HepG2 (cell line): ENCODE data around the gene FGF23. TPM values are rescaled to one million over a fixed set of nuclear protein-coding genes. Genes with fewer than 3 reads are reported as not detected.

Experiments
- AKAP8 ChIP-seq: sonication (generic); formaldehyde crosslinking; IDR thresholded peaks from 2 replicates; pipeline ENCODE4 v1.5.1; 2020; ENCODE audit warnings: mild to moderate bottlenecking, missing genetic modification reagents
- ARID4A ChIP-seq: sonication (generic); formaldehyde crosslinking; IDR thresholded peaks from 2 replicates; pipeline ENCODE4 v1.5.0; 2020; ENCODE audit warnings: mild to moderate bottlenecking, missing genetic modification reagents, borderline replicate concordance
- ASH2L ChIP-seq: fragments of 300-600, 200-600 bp; sonication (generic); IDR thresholded peaks from 2 replicates; pipeline ENCODE4 v1.7.0; 2017; ENCODE audit warnings: low read depth, mild to moderate bottlenecking, moderate library complexity, mixed read lengths, low read length; ENCODE audit not compliant: insufficient read length
- BRD4 ChIP-seq: sonication (generic); formaldehyde crosslinking; IDR thresholded peaks from 2 replicates; pipeline ENCODE4 v1.4.0; 2020; ENCODE audit warnings: missing genetic modification reagents
- CHD2 ChIP-seq: IDR thresholded peaks from 2 replicates; pipeline ENCODE4 v1.6.1; 2011; ENCODE audit warnings: low read depth, low read length, improper control_type of control experiment
- ETV5 ChIP-seq: IDR thresholded peaks from 2 replicates; pipeline ENCODE4 v1.6.1; 2018; ENCODE audit warnings: missing biosample characterization, missing genetic modification reagents, inconsistent platforms, borderline replicate concordance
- MAF1 ChIP-seq: sonication (generic); formaldehyde crosslinking; IDR thresholded peaks from 2 replicates; pipeline ENCODE4 v1.5.0; 2020; ENCODE audit warnings: missing genetic modification reagents, borderline replicate concordance
- MAX ChIP-seq: IDR thresholded peaks from 2 replicates; pipeline ENCODE4 v1.6.1; 2012; ENCODE audit warnings: inconsistent platforms
- MAZ ChIP-seq, 2 experiments: sonication (generic) in 1 of 2; formaldehyde crosslinking in 1 of 2; IDR thresholded peaks; 2 replicates each; pipeline versions ENCODE4 v1.5.0 to v1.6.1; 2012 to 2020; ENCODE audit warnings: low read depth in 2 of 2, mild to moderate bottlenecking in 2 of 2, borderline replicate concordance in 1 of 2, improper control_type of control experiment in 1 of 2, low read length in 1 of 2, missing genetic modification reagents in 1 of 2, moderate library complexity in 1 of 2
- PHF8 ChIP-seq: sonication (generic); formaldehyde crosslinking; IDR thresholded peaks from 2 replicates; pipeline ENCODE4 v1.5.0; 2020; ENCODE audit warnings: missing genetic modification reagents
- POLR2AphosphoS2 ChIP-seq: IDR thresholded peaks from 2 replicates; pipeline ENCODE4 v1.6.1; 2011; ENCODE audit warnings: low read depth, low read length, improper control_type of control experiment
- XBP1 ChIP-seq: sonication (generic); formaldehyde crosslinking; IDR thresholded peaks from 2 replicates; pipeline ENCODE4 v1.5.0; 2020; ENCODE audit warnings: missing genetic modification reagents
- ZBTB38 ChIP-seq: sonication (generic); formaldehyde crosslinking; IDR thresholded peaks from 2 replicates; pipeline ENCODE4 v1.5.1; 2020; ENCODE audit warnings: mild to moderate bottlenecking, missing genetic modification reagents
- ZBTB43 ChIP-seq: sonication (generic); formaldehyde crosslinking; conservative IDR thresholded peaks from 2 replicates; pipeline ENCODE4 v1.4.0; 2020; ENCODE audit warnings: missing genetic modification reagents
- ZFY ChIP-seq: sonication (generic); formaldehyde crosslinking; IDR thresholded peaks from 2 replicates; pipeline ENCODE4 v1.4.0; 2020; ENCODE audit warnings: missing genetic modification reagents
- ZNF607 ChIP-seq: sonication (generic); formaldehyde crosslinking; IDR thresholded peaks from 2 replicates; pipeline ENCODE4 v1.5.1; 2020; ENCODE audit warnings: missing genetic modification reagents, mild to moderate bottlenecking, borderline replicate concordance
- ZNF614 ChIP-seq: IDR thresholded peaks from 2 replicates; pipeline ENCODE4 v1.6.1; 2018; ENCODE audit warnings: missing biosample characterization, missing genetic modification reagents, inconsistent platforms, borderline replicate concordance
- ZNF770 ChIP-seq: sonication (generic); formaldehyde crosslinking; IDR thresholded peaks from 2 replicates; pipeline ENCODE4 v1.5.0; 2020; ENCODE audit warnings: mild to moderate bottlenecking, missing genetic modification reagents
- polyA plus RNA-seq, 8 experiments: library from polyadenylated mRNA; depleted of rRNA in 3 of 8; stranded (reverse) in 7 of 8; unstranded in 1 of 8; fragments of >200 nt; fragmentation: Illumina TruSeq in 4 of 8; extraction: Trizol in 4 of 8; gene quantifications; 2 replicates each; pipeline versions ENCODE4 v1.2.1 to v1.2.3, GENCODE V29; 2011 to 2016; ENCODE audit warnings: low read depth in 4 of 8, missing spikeins in 1 of 8, mixed read lengths in 1 of 8; ENCODE audit not compliant: insufficient read depth in 1 of 8
- total RNA-seq, 5 experiments: library from RNA; depleted of rRNA; stranded (reverse); fragments of >200 nt; fragmentation: Illumina TruSeq; extraction: Trizol; gene quantifications; 2 replicates each; pipeline ENCODE4 v1.2.3, GENCODE V29; 2016; ENCODE audit warnings: low read depth in 1 of 5

FGF23 gene
- total and polyA plus RNA-seq, 2 of the 13 experiments (the other 11 are each of a cell fraction or from before 2014, with no cell fraction given): not detected

GRCh38 chr12:4320853-4321701, 58.4 kb downstream of the FGF23 start, which contains the start of gene TIGAR (continued):
- TF ChIP-seq ARID4A (CRISPR knock-in tag) (peak; percentile 98), MAZ (IDR thresholded peaks at IDR 0.05; ENCODE audit: borderline replicate concordance, low read depth, low read length) (peak; percentile 93), MAZ (CRISPR knock-in tag; IDR thresholded peaks at IDR 0.05; ENCODE audit: low read depth) (peak; percentile 90), MAF1 (CRISPR knock-in tag) (peak; percentile 46), ZBTB43 (CRISPR knock-in tag) (0 out of 2 replicates have a peak, but pooled peaks have one; percentile 38), CHD2 (peak; percentile 31; the same call in 1 of the 2 replicates), ZNF607 (CRISPR knock-in tag) (no peak), AKAP8 (no peak), XBP1 (CRISPR knock-in tag) (no peak), ZNF770 (CRISPR knock-in tag) (no peak), ZNF614 (CRISPR knock-in tag) (0 out of 2 replicates have a peak, but pooled peaks have one; percentile 2), MAX (peak; percentile 80), POLR2AphosphoS2 (no peak), PHF8 (peak; percentile 70), ZFY (CRISPR knock-in tag) (peak; percentile 73), ASH2L (peak; percentile 91), ETV5 (peak; percentile 47; the same call in 1 of the 2 replicates), ZBTB38 (peak; percentile 38; the same call in 1 of the 2 replicates), BRD4 (peak; percentile 59; the same call in 1 of the 2 replicates)
- TF ChIP-seq, all 625 proteins: peak for 157
